Breast epithelium (tissue), 4 donors: ENCODE data around the gene KIF6. TPM values are rescaled to one million over a fixed set of nuclear protein-coding genes. Genes with fewer than 3 reads are reported as not detected.
A peak's percentile ranks its signal among the peaks of the same experiment; 100 is the strongest.

Experiments used
- DNase-seq, 2 donors: peaks; one replicate each; pipeline ENCODE4 v3.0.0-alpha.2; 2019; ENCODE audit warnings: low spot score in 2 of 2
- H3K27ac ChIP-seq, 2 donors: fragments of 200-600 bp; sonication (generic) in 1 of 2; one replicate each; pipeline ENCODE4 v1.5.1; 2016 to 2019; ENCODE audit warnings: mild to moderate bottlenecking in 1 of 2
- H3K27me3 ChIP-seq, 2 donors: fragments of 200-600 bp; sonication (generic) in 1 of 2; one replicate each; pipeline versions ENCODE4 v1.5.1 to v1.6.0; 2017 to 2019; ENCODE audit warnings: control low read depth in 1 of 2, mild to moderate bottlenecking in 1 of 2
- H3K36me3 ChIP-seq: fragments of 200-600 bp; one replicate; pipeline ENCODE4 v1.5.1; 2019
- H3K4me1 ChIP-seq, 2 donors: fragments of 200-600 bp; sonication (generic); one replicate each; pipeline ENCODE4 v1.5.1; 2016 to 2019; ENCODE audit warnings: control low read depth in 1 of 2
- H3K4me3 ChIP-seq, 3 donors: fragments of 200-600 bp; sonication (generic); 1 replicate in 2 of 3; 2 replicates in 1 of 3; pipeline ENCODE4 v1.5.1; 2016 to 2019; ENCODE audit warnings: mild to moderate bottlenecking in 3 of 3, moderate library complexity in 2 of 3
- H3K9me3 ChIP-seq, 2 donors: fragments of 200-600 bp; sonication (generic) in 1 of 2; one replicate each; pipeline ENCODE4 v1.5.1; 2016 to 2019; ENCODE audit warnings: control low read depth in 1 of 2
- POLR2A ChIP-seq: fragments of 450-650 bp; IDR thresholded peaks from one replicate; pipeline ENCODE4 v1.6.1; 2016; ENCODE audit warnings: antibody characterized with exemption, mild to moderate bottlenecking, moderate library complexity
- POLR2AphosphoS5 ChIP-seq, 3 donors: sonication (generic); formaldehyde crosslinking; IDR thresholded peaks; one replicate each; pipeline ENCODE4 v1.6.1; 2017; ENCODE audit warnings: antibody characterized with exemption in 3 of 3
- intact Hi-C: fragments of 100-400 bp; cut with DNase I; formaldehyde crosslinking; loops from one replicate; pipeline ENCODE4 v1.15.1; 2023; ENCODE audit warnings: low total_unique reads
- total RNA-seq, 3 donors: library from RNA; depleted of rRNA; stranded (reverse); fragments of >200 nt; gene quantifications; one replicate each; pipeline ENCODE4 v1.1.0, GENCODE V29; 2016
- TF ChIP-seq, protein P1 (sequence below), 3 donors: fragments of 450-650 bp; IDR thresholded peaks; one replicate each; pipeline ENCODE4 v1.5.1; 2016 to 2017; ENCODE audit warnings: antibody characterized with exemption in 3 of 3, mild to moderate bottlenecking in 3 of 3, moderate library complexity in 3 of 3

Gene KIF6
- total RNA-seq, 3 donors from 2014 or later: under 0.01 to 0.80 (median 0.15) TPM

DNA sequence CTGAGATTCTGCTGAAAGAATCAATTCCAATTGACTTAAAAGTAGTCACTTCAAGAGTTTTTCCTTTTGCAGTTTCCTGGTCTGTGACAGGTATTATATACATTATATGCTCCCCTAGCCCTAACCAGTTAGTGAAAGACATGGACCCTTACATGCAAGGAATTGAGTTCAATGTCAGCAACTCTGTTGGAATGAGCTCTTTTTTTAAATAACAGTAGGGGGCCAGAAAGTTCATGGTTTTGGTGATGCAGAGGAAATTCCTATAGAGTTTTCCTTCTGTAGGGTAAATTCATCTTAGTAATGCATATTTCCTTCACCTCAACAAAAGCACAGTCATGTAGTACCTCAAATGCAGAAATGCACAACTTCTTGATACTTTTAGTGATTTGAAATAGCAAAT, 172.2 kb downstream of the KIF6 start:
- no peaks in the 10 kb centered on the region for H3K9me3 ChIP-seq
- DNase-seq: no peak
- no peaks in the 10 kb centered on the region for H3K27me3 ChIP-seq
- no peak overlapping the region for H3K27ac ChIP-seq
- intact Hi-C loops: no loop called here
- H3K36me3 ChIP-seq: no peaks in the 10 kb centered on the region
- H3K4me1 ChIP-seq: no peaks in the 10 kb centered on the region
- no peak overlapping the region for H3K4me3 ChIP-seq
- no peak for TF ChIP-seq POLR2A
- TF ChIP-seq, protein P1, sequence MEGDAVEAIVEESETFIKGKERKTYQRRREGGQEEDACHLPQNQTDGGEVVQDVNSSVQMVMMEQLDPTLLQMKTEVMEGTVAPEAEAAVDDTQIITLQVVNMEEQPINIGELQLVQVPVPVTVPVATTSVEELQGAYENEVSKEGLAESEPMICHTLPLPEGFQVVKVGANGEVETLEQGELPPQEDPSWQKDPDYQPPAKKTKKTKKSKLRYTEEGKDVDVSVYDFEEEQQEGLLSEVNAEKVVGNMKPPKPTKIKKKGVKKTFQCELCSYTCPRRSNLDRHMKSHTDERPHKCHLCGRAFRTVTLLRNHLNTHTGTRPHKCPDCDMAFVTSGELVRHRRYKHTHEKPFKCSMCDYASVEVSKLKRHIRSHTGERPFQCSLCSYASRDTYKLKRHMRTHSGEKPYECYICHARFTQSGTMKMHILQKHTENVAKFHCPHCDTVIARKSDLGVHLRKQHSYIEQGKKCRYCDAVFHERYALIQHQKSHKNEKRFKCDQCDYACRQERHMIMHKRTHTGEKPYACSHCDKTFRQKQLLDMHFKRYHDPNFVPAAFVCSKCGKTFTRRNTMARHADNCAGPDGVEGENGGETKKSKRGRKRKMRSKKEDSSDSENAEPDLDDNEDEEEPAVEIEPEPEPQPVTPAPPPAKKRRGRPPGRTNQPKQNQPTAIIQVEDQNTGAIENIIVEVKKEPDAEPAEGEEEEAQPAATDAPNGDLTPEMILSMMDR (IDR thresholded peaks at IDR 0.05): no peak

- DNase-seq: no peak
- H3K36me3 ChIP-seq: no peaks in the 10 kb centered on the region
- H3K4me3 ChIP-seq: no peak overlapping the region
- no peaks in the 10 kb centered on the region for H3K4me1 ChIP-seq
- H3K9me3 ChIP-seq: no peaks in the 10 kb centered on the region
- H3K27ac ChIP-seq: no peak overlapping the region
- intact Hi-C loops: no loop called here
- no peak for TF ChIP-seq POLR2A
- TF ChIP-seq, protein P1 (IDR thresholded peaks at IDR 0.05): no peak
- TF ChIP-seq POLR2AphosphoS5 (IDR thresholded peaks at IDR 0.05): no peak
- H3K27me3 ChIP-seq: no peaks in the 10 kb centered on the region
Measured at GRCh38 chr6:39550191-39550590, 175.0 kb downstream of the KIF6 start.

DNA sequence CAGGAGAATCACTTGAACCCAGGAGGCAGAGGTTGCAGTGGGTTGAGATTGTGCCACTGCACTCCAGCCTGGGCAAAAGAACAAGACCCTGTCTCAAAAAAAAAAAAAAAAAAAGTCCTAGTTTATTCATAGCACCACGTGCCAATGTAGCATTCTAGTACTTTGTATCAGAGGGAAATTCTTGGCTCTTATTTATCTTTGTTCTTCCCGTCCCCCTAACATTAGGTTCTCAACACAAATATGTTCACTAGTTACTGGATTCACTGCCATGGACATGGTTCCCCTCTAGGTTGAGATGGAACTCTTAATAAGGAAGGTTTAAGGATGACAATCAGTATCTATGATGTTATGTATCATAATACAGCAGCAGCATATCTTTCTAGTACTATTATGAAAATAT, 178.5 kb downstream of the KIF6 start:
- H3K36me3 ChIP-seq: no peaks in the 10 kb centered on the region
- intact Hi-C loops: no loop called here
- no peak for TF ChIP-seq POLR2AphosphoS5 (IDR thresholded peaks at IDR 0.05)
- TF ChIP-seq, protein P1 (IDR thresholded peaks at IDR 0.05): no peak
- TF ChIP-seq POLR2A: no peak
- no peak overlapping the region for H3K27ac ChIP-seq
- DNase-seq: no peak
- no peak overlapping the region for H3K4me3 ChIP-seq
- no peaks in the 10 kb centered on the region for H3K9me3 ChIP-seq
- H3K4me1 ChIP-seq: no peaks in the 10 kb centered on the region
- H3K27me3 ChIP-seq: no peaks in the 10 kb centered on the region

GRCh38 chr6:39543950-39544349, 181.3 kb downstream of the KIF6 start:
- Histone ChIP-seq H3K4me1 (no peaks in the 10 kb centered on the region), H3K27me3 (no peaks in the 10 kb centered on the region), H3K4me3 (no peak overlapping the region), H3K27ac (no peak overlapping the region), H3K36me3 (no peaks in the 10 kb centered on the region), H3K9me3 (no peaks in the 10 kb centered on the region)
- no peak for DNase-seq
- TF ChIP-seq POLR2AphosphoS5 (IDR thresholded peaks at IDR 0.05): no peak
- no peak for TF ChIP-seq POLR2A
- TF ChIP-seq, protein P1 (IDR thresholded peaks at IDR 0.05): no peak
- intact Hi-C loops: no loop called here

DNA sequence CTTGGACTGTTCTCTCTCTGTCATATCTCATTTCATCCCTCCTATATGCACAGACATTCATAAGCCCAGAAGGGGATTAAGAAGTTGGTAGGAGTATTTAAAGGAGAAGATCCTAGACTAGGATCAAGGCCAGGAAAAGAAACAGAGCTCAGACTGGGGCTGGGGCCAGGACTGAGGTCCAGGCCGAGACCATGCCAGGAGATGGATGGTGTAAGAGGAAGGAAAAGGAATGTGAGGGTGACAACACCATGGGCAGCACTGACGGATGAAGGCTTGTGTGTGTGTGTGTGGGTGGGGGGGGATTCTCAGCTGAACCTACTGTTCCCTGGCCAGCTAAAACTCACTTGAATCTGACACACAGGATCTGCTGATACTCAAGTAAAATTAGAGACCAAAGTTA, 182.1 kb downstream of the KIF6 start:
- Histone ChIP-seq H3K4me3 (no peak overlapping the region), H3K36me3 (no peaks in the 10 kb centered on the region), H3K4me1 (no peaks in the 10 kb centered on the region), H3K27ac (peak overlapping the region in 1 of 2 donors; percentile 3), H3K27me3 (no peaks in the 10 kb centered on the region), H3K9me3 (no peaks in the 10 kb centered on the region)
- no peak for DNase-seq
- TF ChIP-seq, protein P1 (IDR thresholded peaks at IDR 0.05): no peak
- TF ChIP-seq POLR2A (no peak), POLR2AphosphoS5 (IDR thresholded peaks at IDR 0.05) (peak in 1 of 3 donors; percentile 68)
- intact Hi-C loops: no loop called here
